H1 (cell line): ENCODE results near the gene TBC1D9.

Experiments used
- BACH1 ChIP-seq: IDR thresholded peaks from 2 replicates; pipeline ENCODE4 v1.6.1; 2012; ENCODE audit warnings: low read length, improper control_type of control experiment
- EP300 ChIP-seq, 2 experiments: IDR thresholded peaks; 1 replicate in 1 of 2; 2 replicates in 1 of 2; pipeline ENCODE4 v1.6.1; 2011 to 2012; ENCODE audit warnings: low read depth in 2 of 2, low read length in 2 of 2, mild to moderate bottlenecking in 2 of 2, borderline replicate concordance in 1 of 2, inconsistent platforms in 1 of 2, moderate library complexity in 1 of 2
- POLR2AphosphoS5 ChIP-seq: IDR thresholded peaks from 2 replicates; pipeline ENCODE4 v1.6.1; 2011; ENCODE audit warnings: low read depth, low read length
- RFX5 ChIP-seq: IDR thresholded peaks from 2 replicates; pipeline ENCODE4 v1.6.1; 2011; ENCODE audit warnings: low read depth, low read length, improper control_type of control experiment, borderline replicate concordance
- SUZ12 ChIP-seq: fragments of 200-600 bp; sonication (generic); IDR thresholded peaks from 2 replicates; pipeline ENCODE4 v1.6.1; 2012; ENCODE audit warnings: mild to moderate bottlenecking, inconsistent platforms, low read length, moderate library complexity, mixed read lengths
- TAF1 ChIP-seq: IDR thresholded peaks from 2 replicates; pipeline ENCODE4 v1.6.1; 2011; ENCODE audit warnings: mild to moderate bottlenecking, low read depth, low read length
- TCF12 ChIP-seq: IDR thresholded peaks from 2 replicates; pipeline ENCODE4 v1.6.1; 2011; ENCODE audit warnings: low read depth, mild to moderate bottlenecking, low read length
- TF ChIP-seq, protein P1 (sequence below), 3 experiments: IDR thresholded peaks; 1 replicate in 2 of 3; 2 replicates in 1 of 3; pipeline versions ENCODE4 v1.5.1 to v1.6.1; 2011; ENCODE audit warnings: low read length in 3 of 3, mild to moderate bottlenecking in 3 of 3, inconsistent platforms in 2 of 3, low read depth in 1 of 3, moderate library complexity in 1 of 3; ENCODE audit not compliant: insufficient read depth in 1 of 3; ENCODE audit errors: control extremely low read depth in 1 of 3
- TF ChIP-seq, protein P2 (sequence below): IDR thresholded peaks from 2 replicates; pipeline ENCODE4 v1.6.1; 2012; ENCODE audit warnings: inconsistent platforms
- TF ChIP-seq, protein P3 (sequence below): IDR thresholded peaks from 2 replicates; pipeline ENCODE4 v1.6.1; 2012; ENCODE audit warnings: low read length, inconsistent platforms

DNA sequence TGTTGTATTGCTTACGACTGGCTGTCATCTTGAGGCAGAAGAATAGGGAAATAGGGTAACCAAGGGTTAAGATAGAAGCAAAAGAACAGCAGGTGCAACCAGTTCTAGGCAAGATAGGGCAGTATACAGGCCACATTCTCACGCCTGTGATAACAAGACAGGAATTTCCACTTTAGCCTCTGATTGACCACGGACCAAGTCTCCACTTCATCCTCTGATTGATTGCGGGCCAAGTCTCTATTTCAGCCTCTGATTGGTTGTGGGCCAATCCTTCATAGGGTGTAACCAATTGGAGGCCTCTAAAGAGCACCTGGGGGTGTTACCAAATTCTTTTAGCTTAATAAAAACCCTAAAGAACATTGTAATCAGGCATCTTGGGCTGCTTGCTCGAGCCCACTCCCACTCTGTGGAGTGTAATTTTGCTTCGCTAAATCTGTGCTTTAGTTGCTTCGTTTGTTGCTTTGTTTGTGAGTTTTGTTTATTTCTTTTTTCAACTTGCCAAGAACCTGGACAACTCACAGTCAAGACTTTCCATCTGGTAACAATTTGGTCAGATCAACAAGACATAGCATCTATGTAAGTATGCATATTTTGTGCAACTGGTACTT, 8.7 kb upstream of the TBC1D9 start:
- TF ChIP-seq, protein P1, sequence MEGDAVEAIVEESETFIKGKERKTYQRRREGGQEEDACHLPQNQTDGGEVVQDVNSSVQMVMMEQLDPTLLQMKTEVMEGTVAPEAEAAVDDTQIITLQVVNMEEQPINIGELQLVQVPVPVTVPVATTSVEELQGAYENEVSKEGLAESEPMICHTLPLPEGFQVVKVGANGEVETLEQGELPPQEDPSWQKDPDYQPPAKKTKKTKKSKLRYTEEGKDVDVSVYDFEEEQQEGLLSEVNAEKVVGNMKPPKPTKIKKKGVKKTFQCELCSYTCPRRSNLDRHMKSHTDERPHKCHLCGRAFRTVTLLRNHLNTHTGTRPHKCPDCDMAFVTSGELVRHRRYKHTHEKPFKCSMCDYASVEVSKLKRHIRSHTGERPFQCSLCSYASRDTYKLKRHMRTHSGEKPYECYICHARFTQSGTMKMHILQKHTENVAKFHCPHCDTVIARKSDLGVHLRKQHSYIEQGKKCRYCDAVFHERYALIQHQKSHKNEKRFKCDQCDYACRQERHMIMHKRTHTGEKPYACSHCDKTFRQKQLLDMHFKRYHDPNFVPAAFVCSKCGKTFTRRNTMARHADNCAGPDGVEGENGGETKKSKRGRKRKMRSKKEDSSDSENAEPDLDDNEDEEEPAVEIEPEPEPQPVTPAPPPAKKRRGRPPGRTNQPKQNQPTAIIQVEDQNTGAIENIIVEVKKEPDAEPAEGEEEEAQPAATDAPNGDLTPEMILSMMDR (IDR thresholded peaks at IDR 0.05; ENCODE audit: control extremely low read depth in 1 of 3, insufficient read depth in 1 of 3, low read depth in 1 of 3, low read length in 3 of 3), result no peak
- TF ChIP-seq POLR2AphosphoS5, result no peak
- no peak for TF ChIP-seq SUZ12
- TF ChIP-seq, protein P2, sequence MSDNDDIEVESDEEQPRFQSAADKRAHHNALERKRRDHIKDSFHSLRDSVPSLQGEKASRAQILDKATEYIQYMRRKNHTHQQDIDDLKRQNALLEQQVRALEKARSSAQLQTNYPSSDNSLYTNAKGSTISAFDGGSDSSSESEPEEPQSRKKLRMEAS, result no peak
- no peak for TF ChIP-seq BACH1
- TF ChIP-seq TCF12, result no peak
- TF ChIP-seq, protein P3, sequence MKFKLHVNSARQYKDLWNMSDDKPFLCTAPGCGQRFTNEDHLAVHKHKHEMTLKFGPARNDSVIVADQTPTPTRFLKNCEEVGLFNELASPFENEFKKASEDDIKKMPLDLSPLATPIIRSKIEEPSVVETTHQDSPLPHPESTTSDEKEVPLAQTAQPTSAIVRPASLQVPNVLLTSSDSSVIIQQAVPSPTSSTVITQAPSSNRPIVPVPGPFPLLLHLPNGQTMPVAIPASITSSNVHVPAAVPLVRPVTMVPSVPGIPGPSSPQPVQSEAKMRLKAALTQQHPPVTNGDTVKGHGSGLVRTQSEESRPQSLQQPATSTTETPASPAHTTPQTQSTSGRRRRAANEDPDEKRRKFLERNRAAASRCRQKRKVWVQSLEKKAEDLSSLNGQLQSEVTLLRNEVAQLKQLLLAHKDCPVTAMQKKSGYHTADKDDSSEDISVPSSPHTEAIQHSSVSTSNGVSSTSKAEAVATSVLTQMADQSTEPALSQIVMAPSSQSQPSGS, result no peak
- no peak for TF ChIP-seq RFX5
- TF ChIP-seq EP300 (IDR thresholded peaks at IDR 0.05; ENCODE audit: borderline replicate concordance in 1 of 2, low read depth in 2 of 2, low read length in 2 of 2), result no peak
- TF ChIP-seq TAF1, result no peak
